Forelimb muscle (tissue), 1 donor: ENCODE data around the gene INPPL1. TPM values are rescaled to one million over a fixed set of nuclear protein-coding genes. Genes with fewer than 3 reads are reported as not detected.
"Not testable (repeated sequence)": the region's sequence is repeated elsewhere in the genome, so short reads cannot be mapped to it uniquely, and the experiment has no call there.

Source experiments
- DNase-seq: peaks from one replicate; pipeline ENCODE4 v3.0.0-alpha.2; 2013; ENCODE audit warnings: low read depth
- polyA plus RNA-seq: library from polyadenylated mRNA; unstranded; fragments of 120-200 nt; gene quantifications from one replicate; pipeline ENCODE4 v1.2.1, GENCODE V29; 2013; ENCODE audit not compliant: insufficient read length

Gene INPPL1, protein sequence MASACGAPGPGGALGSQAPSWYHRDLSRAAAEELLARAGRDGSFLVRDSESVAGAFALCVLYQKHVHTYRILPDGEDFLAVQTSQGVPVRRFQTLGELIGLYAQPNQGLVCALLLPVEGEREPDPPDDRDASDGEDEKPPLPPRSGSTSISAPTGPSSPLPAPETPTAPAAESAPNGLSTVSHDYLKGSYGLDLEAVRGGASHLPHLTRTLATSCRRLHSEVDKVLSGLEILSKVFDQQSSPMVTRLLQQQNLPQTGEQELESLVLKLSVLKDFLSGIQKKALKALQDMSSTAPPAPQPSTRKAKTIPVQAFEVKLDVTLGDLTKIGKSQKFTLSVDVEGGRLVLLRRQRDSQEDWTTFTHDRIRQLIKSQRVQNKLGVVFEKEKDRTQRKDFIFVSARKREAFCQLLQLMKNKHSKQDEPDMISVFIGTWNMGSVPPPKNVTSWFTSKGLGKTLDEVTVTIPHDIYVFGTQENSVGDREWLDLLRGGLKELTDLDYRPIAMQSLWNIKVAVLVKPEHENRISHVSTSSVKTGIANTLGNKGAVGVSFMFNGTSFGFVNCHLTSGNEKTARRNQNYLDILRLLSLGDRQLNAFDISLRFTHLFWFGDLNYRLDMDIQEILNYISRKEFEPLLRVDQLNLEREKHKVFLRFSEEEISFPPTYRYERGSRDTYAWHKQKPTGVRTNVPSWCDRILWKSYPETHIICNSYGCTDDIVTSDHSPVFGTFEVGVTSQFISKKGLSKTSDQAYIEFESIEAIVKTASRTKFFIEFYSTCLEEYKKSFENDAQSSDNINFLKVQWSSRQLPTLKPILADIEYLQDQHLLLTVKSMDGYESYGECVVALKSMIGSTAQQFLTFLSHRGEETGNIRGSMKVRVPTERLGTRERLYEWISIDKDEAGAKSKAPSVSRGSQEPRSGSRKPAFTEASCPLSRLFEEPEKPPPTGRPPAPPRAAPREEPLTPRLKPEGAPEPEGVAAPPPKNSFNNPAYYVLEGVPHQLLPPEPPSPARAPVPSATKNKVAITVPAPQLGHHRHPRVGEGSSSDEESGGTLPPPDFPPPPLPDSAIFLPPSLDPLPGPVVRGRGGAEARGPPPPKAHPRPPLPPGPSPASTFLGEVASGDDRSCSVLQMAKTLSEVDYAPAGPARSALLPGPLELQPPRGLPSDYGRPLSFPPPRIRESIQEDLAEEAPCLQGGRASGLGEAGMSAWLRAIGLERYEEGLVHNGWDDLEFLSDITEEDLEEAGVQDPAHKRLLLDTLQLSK
- polyA plus RNA-seq = 151 TPM

DNA sequence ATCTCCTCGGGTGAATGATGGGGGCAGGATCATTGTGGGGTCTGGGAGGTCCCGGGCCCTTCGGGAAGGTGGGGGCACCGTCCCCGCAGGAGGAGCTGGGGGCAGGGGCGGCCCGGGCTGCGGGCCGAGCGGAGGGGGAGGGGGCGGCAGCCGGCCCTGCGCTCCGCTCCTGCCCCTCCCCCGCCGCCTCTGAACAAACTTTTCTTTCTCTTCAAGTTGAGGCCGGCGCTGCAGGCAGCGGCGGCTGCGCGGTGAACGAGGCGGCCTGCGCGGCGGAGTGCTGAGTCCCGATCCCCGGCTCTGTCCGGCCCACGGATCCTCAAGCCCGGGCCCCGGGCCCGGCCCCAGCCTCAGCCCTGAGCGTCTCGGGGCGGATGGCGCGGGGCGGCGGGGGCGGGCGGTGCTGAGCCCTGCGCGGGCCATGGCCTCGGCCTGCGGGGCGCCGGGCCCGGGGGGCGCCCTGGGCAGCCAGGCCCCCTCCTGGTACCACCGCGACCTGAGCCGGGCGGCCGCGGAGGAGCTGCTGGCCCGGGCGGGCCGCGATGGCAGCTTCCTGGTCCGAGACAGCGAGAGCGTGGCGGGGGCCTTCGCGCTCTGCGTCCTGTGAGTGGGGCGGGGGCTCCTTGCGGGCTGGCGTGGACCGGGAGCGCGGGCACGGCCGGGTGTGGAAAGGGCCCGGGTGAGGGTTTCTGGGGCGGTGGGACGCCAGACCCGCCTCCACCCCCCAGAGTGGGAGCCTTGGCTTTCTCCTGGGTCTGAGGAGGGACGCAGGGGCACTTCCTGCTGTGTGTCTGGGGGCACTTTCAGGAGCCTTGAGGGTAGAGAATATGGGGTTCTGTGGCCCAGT lies at the start of gene INPPL1:
Gene INPPL1 (plus strand): TSS at position 204 of the 847 bp plus-strand sequence. CDS start 218 bp downstream, at position 422.
- no peak for DNase-seq

DNA sequence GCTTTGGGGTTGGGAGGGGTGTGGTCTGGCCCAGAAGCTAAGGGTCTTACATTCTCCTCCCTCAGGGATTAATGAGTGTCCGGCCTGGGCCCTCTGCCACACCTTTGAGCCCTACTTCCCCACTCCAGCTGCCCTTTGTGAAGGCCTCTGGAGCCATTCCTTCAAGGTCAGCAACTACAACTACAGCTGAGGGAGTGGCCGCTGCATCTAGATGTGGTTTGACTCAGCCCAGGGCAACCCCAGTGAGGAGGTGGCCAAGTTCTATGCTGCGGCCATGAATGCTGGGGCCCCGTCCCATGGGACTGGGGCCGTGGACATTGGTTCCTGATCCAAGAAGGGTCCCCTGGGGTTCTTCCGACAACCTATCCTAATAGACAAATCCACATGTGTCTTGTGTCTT lies 46.9 kb upstream of the INPPL1 start:
- no peak for DNase-seq

DNA sequence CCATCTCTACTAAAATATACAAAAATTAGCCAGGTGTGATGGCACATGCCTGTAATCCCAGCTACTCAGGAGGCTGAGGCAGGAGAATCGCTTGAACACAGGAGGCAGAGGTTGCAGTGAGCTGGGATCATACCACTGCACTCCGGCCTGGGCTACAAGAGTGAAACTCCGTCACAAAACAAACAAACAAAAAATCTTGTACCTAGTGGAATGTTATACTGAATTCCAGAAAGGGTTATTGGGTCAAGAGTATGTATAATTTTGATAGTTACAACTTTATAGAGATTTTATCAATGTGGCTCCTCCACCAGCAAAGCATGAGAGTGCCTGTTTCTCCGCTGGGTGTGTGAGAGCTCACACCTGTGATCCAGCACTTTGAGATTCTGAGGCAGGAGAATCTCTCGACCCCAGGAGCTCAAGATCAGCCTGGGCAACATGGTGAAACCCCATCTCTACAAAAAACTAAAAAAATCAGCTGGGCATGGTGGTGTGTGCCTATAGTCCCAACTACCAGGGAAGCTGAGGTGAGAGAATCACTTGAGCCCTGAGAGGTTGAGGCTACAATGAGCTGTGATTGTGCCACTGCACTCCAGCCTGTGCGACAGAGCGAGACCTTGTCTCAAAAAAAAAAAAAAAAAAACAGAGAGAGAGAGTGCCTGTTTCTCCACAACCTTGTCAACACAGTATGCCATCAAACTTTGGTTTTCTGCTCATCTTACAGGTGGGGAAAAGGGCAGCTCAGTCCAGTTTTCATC lies 45.3 kb upstream of the INPPL1 start:
- DNase-seq = no peak

DNA sequence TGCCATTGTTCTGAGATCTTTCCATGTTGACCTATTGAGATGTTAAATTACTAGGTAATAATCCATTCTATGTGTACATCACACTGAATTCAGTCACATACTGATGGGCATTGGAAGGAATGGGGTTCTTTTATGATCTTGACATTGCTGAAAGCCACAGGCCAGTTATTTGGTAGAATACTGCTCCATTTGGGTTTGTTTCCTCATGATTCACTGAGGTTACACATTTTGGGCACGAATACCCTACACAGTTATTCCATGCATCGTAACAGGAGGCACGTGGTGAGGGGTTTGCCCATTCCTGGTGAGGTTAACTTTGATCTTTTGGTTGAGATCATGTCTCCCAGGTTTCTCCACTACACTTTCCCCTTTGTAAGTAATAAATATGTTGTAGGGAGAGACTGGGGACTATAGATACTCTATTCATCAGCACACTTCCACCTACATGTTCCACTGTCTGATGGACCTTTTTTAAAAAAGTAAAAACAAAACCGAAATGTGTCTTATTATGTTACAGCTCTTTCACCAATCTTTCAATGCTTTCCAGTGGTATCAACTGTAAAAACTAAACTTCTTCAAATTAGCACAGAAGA lies 44.7 kb upstream of the INPPL1 start:
- DNase-seq = no peak

DNA sequence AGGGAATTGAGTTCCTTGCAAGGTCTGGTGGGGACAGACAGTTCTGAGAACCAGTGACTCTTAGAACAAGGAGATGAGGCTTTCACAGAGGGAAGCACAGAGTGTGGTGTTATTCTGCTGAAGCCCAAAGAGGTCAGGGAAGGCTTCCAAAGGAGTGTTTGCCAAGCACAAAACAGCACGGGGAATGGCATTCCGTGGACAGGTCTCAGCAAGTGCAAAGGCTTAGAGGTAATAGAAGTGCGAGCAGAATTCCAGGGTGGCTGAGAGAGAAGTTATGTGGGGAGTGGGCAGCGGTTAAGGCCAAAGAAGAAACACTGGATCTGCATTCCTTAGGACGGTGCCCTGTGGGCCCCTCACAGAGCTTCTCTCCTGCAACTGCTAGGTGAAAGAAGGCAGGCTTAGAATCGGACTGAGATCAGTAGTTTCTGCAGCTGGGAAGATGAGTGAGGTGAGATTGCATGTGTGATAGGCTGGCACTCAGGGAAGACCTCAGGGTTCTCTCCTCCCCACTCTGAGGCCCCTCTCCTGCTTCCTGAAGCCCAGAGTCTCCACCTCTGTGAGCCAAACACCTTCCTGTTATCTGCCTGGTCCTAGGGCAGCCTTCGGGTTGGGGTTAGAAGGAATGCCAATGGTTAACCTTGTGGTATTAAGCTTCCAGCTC lies 43.5 kb upstream of the INPPL1 start:
- not testable (repeated sequence) for DNase-seq

DNA sequence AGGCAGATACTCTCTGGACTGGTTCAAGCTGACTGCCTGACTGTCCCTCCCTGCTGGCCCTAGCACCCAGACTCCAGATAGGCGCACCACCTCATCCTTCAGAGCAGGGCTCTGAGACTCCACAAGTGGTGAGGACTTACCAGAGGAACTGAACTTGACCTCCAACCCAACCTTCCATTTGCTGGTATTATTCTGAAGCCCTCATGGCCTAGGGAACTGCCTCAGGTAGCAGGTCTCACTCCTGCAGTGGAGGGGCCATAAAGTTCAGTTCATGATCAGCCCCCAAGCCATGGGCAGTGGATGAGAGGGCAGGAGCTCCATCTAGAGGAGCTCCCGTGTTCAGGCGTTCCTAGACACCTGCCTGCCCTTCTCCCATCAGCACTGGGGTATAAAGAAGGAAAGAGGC lies 43.0 kb upstream of the INPPL1 start:
- DNase-seq = not testable (repeated sequence)

DNA sequence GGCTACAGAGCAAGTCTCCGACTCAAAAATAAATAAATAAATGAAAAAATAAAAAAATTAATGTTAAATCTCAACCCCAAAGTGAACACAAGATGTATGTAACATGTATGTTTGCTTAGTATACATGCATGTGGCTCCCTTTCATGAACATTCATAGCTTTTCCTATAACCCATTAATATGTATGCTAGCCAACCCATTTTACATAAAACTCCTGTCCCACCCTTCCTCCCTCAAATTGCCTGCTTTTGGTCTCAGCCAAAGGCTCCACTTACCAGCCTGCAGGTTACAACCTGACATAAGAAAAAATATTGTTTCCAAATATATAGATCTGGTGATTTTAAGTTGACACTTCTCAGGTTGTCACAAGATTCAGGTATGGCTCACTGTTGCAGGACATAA lies 36.3 kb upstream of the INPPL1 start:
- no peak for DNase-seq

DNA sequence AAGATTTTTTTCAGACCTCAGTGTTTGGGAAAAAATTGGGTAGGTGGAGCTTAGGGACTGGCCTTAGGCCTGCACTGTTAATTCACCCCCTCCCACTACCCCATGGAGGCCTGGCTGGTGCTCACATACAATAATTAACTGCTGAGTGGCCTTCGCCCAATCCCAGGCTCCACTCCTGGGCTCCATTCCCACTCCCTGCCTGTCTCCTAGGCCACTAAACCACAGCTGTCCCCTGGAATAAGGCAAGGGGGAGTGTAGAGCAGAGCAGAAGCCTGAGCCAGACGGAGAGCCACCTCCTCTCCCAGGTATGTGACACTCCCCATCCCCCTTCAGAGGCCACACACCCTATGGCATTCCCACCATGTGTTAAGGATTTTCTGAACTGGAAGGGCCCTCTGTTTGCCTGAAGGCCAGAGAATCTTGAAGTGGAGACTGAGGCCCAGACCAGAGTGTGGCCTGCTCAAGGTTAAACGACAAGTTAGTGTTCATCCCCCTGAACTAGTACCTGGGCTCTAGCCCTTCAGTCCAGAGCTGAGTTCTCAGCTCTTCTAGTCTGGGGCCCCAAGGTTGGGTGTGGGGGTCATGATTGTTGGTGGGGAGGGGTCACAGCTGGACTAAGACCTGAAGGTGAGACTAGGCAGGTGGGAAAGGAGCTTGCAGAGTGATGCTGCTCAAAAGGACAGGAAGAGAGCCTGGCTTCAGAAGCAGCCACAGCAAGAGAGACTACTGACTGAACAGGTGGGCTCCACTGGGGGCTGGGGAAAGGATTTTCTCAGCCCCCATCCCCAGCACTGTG lies 34.9 kb upstream of the INPPL1 start:
- DNase-seq = no peak

DNA sequence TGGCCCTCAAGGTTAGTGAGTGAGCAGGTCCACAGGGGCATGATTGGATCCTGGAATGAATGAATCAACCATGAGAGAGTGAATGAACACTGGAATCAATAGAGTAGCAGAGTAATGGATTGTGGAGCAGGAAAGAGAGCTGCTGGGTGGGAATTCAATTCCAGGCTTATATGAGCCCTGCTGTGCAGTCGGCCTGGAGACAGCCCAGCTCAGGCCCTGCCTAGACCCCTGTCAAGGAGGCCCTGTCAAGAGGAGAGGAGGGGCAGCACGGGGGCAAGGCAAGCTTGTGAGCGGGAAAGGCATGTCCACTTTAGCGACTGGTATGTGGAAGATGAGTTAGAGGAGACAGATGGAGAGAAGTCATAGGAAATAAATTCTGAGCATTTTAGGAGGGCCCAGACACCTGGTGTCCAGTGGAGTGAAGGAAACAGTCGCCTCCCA lies 33.9 kb upstream of the INPPL1 start:
- no peak for DNase-seq

DNA sequence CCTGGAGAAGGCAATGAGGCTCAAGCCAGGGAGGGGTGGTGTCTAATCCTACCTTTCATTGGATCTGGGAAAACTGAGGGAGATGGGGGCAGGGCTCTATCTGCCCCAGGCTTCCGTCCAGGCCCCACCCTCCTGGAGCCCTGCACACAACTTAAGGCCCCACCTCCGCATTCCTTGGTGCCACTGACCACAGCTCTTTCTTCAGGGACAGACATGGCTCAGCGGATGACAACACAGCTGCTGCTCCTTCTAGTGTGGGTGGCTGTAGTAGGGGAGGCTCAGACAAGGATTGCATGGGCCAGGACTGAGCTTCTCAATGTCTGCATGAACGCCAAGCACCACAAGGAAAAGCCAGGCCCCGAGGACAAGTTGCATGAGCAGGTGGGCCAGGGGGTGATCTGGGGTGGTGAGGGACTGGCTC lies 32.6 kb upstream of the INPPL1 start, which contains the start of gene FOLR1:
Gene FOLR1 (plus strand): TSS at position 180 of the 421 bp plus-strand sequence. CDS start 34 bp downstream, at position 214.
- no peak for DNase-seq

DNA sequence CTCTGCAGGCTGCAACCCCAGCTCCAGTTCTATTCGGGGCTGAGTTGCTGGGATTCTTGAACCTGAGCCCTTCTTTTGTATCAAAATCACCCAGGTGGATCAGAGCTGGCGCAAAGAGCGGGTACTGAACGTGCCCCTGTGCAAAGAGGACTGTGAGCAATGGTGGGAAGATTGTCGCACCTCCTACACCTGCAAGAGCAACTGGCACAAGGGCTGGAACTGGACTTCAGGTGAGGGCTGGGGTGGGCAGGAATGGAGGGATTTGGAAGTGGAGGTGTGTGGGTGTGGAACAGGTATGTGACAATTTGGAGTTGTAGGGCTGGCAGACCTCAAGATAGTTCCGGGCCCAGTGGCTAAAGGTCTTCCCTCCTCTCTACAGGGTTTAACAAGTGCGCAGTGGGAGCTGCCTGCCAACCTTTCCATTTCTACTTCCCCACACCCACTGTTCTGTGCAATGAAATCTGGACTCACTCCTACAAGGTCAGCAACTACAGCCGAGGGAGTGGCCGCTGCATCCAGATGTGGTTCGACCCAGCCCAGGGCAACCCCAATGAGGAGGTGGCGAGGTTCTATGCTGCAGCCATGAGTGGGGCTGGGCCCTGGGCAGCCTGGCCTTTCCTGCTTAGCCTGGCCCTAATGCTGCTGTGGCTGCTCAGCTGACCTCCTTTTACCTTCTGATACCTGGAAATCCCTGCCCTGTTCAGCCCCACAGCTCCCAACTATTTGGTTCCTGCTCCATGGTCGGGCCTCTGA lies 28.9 kb upstream of the INPPL1 start:
- no peak for DNase-seq

DNA sequence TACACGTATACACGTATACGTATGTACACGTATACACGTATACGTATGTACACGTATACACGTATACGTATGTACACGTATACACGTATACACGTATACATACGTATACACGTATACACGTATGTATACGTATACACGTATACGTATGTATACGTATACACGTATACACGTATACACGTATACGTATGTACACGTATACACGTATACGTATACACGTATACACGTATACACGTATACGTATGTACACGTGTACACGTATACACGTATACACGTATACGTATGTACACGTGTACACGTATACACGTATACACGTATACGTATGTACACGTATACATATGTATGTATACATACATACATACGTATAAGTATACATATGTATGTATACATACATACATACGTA lies 23.1 kb upstream of the INPPL1 start:
- not testable (repeated sequence) for DNase-seq

DNA sequence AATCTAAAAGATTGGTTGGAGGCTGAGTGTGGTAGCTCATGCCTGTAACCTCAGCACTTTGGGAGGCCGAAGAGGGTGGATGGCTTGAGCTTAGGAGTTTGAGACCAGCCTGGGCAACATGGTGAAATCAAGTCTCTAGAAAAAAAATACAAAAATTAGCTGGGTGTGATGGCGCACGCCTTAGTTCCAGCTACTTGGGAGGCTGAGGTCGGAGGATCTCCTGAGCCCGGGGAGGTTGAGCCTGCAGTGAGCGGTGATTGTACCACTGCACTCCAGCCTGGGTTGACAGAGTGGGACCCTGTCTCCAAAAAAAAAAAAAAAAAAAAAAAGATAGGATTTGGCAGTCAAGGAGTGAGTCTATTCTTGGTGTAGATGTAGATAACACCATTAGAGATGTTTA lies 22.0 kb upstream of the INPPL1 start:
- DNase-seq = no peak

DNA sequence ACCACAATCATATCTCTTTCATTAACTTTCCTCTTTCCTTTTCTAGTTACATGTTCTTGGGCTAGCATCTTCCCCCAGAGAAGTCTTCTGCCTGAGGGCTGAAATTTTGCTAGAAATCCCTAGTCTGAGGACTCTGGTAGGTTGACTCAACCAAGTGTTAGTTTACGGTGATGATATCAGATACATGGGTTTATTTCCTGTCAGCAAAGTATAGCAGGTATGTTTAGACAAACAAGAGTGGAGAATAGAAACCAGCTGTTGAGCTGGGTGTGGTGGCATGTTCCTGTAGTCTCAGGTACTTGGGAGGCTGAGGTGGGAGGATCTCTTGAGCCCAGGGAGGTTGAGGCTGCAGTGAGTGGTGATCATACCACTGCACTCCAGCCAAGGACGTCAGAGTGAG lies 21.4 kb upstream of the INPPL1 start:
- DNase-seq = no peak

DNA sequence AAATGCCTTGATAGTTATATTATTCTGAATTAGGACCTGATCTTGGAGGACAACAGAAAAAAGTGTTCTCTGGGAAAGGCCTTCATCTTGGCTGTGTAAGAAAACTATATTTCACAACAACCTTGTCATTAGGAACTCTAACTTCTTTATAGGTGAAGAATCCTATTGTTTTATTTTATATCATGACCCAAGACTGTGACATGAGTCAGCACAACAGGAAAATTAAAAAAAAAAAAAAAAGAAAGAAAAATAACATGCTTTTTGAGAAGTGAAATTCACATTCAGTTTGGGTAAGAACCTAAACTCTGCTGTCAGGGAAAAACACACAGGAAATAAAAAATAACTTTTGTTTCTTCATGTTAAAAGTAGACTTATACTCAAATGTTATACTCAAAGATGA lies 19.7 kb upstream of the INPPL1 start:
- no peak for DNase-seq

DNA sequence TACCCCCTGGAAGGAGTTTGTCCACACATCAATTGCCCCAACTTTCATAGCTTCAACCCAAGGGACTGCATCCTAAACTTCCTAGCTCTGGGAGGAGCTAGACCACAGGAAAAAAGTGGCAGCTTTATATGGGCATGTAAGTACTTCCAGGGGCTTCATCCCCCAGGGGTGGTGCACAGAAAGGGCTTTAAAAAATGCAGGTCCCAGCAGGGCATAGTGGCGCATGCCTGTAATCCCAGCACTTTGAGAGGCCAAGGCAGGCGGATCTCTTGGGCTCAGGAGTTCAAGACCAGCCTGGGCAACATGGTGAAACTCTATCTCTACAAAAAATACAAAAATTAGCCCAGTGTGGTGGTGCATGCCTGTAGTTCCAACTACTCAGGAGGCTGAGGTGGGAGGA lies 17.8 kb upstream of the INPPL1 start:
- DNase-seq = not testable (repeated sequence)

DNA sequence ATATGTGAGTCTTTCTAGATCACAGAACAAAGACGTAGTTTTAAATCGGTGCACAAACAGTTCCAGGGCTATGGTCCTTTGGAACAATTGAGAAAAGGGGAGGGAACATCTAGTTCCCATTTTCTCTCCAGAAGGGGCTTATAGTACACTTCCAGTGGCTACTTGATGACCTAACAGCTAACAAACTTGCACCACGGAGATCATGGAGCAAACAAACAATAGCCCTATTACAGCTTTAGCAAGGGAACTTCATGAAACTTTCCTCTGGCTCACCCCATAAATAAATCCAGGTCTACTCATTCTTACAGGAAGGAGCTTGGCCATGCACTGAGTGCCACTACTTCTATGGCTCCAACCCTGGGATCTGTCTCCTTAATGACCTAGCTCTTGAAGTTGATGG lies 16.3 kb upstream of the INPPL1 start:
- no peak for DNase-seq
